HG03558 (cell line): ENCODE measurements around the gene STUM.
"Not testable (repeated sequence)": the region's sequence is repeated elsewhere in the genome, so short reads cannot be mapped to it uniquely, and the experiment has no call there.

Experiments used
- ATAC-seq: cut with Tn5 transposase; IDR thresholded peaks from one replicate; pipeline ENCODE4 v1.9.1; 2021; ENCODE audit warnings: moderate number of reproducible peaks; ENCODE audit not compliant: unreplicated experiment; ENCODE audit errors: extremely low read depth

Gene STUM

GRCh38 chr1:226617719-226618118 is 69.2 kb downstream of the STUM start:
- ATAC-seq = not testable (repeated sequence)

- ATAC-seq = no peak
Measured at GRCh38 chr1:226618380-226618779, 69.8 kb downstream of the STUM start.

GRCh38 chr1:226619031-226619430 is 70.5 kb downstream of the STUM start:
- ATAC-seq = no peak

- no peak for ATAC-seq
Measured at GRCh38 chr1:226622012-226622411, 73.4 kb downstream of the STUM start.

GRCh38 chr1:226624526-226624925 is 76.0 kb downstream of the STUM start:
- ATAC-seq = no peak

- no peak for ATAC-seq
Measured at GRCh38 chr1:226625326-226625725, 76.8 kb downstream of the STUM start.

DNA sequence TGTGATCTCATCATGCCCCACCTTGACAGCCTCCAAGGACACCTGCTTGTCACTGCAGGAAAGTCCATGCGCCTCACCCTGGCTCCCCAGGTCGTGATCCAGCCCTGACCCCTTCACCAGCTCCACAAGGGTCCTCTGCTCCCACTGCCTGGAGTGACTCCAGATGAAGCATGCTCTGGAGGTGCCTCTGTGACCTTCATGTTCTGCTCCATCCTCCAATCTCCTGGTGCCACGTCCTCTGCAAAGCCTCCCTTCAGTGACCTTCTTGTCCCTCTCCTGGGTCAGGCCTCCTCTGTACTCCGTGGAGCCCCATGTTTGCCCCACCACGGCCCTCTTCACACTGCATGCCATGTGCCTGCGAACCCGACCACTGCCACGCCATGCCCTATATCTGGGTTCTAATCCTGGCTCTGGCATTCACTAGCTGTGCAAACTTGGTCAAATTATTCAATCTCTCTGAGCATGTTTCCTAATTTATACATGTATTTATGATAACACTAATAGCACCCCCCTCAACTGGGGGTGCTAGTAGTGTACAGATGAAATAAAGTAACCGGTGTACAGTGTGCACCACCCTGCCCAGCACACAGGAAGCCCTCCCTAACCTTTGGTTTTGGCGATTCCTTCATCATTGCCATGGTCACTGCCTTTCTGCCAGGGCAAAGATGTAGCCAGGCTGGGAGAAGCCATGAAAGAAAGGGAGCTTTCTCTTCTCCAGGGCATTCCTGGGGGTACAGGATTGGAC is 77.4 kb downstream of the STUM start:
- ATAC-seq = no peak

DNA sequence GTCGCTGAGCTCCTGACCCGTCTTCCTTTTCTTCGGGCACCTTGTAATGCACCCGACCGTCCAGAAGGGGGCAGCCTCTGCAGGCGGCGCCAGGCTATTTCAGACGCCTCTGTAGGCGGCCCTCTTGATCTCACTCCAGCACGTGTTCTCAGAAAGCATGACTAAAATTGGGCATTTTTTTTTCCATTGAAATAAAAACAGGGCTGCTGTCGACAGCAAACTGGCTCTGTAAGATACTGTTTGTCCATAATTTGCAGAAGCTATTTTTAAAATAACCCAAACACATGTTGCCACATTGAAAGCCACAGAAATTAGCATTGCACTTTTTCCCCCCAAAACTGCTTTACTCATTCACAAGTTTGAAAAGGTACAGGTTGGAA is 78.0 kb downstream of the STUM start:
- no peak for ATAC-seq

- no peak for ATAC-seq
Measured at GRCh38 chr1:226627050-226627755, 78.6 kb downstream of the STUM start.

DNA sequence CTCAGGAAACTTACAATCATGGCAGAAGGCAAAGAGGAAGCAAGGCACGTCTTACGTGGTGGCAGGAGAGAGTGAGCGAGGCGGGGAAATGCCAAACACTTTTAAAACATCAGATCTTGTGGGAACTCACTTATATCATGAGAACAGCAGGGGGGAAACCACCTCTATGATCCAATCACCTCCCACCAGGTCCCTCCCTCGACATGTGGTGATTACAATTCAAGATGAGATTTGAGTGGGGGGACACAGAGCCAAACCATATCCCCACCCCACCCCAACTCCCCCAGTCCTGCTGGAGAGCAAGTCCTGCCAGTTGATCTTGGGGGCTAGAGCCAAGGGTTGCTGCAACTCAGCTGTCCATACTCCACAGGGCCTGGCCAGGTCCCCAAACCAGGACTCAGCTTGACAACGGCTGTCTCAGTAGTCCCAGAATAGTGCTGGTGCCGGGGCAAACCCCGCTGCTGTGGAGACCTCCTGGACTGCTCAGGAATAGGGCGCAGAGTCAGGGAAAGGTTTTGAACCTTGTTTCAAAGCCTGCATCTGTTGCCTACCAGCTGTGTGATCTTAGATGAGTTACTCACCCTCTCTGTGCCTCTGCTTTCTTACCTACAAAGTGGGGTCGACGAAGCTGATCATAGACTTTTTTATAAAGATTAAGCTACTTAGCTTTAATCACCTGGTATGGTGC is 79.5 kb downstream of the STUM start:
- ATAC-seq = no peak

- ATAC-seq = no peak
Measured at GRCh38 chr1:226628612-226629155, 80.1 kb downstream of the STUM start.

GRCh38 chr1:226629210-226629895 is 80.8 kb downstream of the STUM start:
- no peak for ATAC-seq

- no peak for ATAC-seq
Measured at GRCh38 chr1:226629896-226630550, 81.5 kb downstream of the STUM start.

DNA sequence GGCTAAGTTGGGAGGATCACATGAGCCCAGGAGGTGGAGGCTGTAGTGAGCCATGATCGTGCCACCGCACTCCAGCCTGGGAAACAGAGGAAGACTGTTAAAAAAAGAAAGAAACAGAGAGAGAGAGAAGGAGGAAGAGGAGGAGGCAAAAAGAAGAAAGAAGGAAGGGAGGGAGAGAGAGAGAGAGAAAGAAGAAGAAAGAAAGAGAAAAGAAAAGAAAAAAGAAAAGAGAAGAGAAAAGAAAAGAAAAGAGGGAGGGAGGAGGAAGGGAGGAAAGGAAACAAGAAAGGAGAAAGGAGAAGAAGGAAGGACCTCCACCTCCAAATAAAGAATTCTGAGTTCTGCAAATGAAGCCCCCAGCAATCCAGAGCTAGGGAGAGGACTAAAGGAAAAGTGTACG is 82.0 kb downstream of the STUM start:
- no peak for ATAC-seq

DNA sequence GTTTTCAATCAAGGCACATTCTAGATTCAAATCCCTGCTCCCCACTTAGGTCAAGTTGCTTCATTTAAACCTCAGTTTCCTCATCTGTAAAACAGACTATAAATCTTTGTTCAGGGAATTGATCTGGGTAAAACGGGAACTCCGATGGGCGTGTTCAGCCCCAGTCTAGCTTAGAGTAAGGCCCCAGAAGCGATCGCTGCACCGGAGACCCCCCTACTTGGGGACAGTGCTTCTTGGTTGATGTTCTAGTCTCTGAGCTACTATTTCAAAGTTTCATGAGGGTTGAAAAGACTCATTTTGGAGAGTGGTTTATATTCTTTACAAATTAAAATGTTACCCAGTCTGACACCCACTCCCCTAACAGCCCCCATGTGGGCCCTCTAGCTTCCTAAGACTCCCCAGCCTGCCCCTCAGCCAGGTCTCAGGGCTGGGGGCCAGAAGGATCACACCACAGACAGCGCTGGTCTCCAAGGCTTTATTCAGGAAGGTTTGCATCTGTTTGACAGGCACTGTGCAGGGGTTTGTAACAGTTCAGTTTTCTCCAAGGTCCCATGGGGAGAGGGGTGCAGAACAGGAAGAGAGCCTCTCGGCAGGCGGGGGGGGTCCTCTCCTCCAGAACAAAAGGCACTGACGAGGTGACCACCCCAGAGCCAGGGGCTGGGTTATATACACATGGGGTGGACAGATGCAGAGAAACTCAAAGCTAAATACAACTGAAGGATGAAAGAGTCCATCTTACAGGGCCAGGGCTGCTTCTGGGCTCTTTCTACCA is 82.9 kb downstream of the STUM start:
- no peak for ATAC-seq

- ATAC-seq = no peak
Measured at GRCh38 chr1:226632169-226632879, 83.8 kb downstream of the STUM start.

GRCh38 chr1:226632922-226633351 is 84.4 kb downstream of the STUM start:
- no peak for ATAC-seq

DNA sequence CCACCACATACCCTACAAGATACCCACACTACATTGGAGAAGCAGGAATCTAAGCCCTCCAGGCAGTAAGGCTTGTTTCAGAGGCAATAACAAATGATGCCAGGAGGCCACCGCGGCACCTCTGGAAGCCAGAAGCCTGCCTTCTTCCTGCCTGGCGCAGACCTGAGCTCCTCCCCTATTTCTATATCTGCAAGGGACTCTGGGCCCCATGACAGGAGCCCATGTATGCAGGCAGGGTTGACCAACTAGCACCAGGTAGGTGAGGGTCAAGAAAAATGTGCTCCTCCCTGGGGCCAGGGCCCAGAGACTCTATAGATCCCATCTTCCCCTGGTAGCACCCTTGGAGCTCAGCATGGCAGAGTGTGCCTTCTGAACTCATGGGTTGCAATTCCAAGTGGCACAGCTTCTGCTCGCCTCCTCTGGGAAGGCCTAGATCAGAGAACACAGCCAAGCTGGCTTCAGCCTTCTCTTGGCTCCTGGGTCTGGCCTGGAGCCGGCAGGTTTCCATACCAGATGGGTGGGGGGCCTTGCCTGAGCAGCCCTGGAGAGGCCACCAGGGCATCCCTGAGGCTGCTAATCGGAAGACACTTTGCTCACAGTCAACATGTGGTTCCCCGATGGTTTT is 85.1 kb downstream of the STUM start:
- ATAC-seq = no peak
